Spleen (tissue), 11 donors: ENCODE data around the gene PRR7. TPM values are rescaled to one million over a fixed set of nuclear protein-coding genes. Genes with fewer than 3 reads are reported as not detected.

ENCODE experiments used
- DNase-seq: peaks from one replicate; pipeline ENCODE4 v3.0.0-alpha.2; 2020
- H3K27ac ChIP-seq, 8 donors: fragments of 200-600 bp; sonication (generic) in 7 of 8; 1 replicate in 4 of 8; 2 replicates in 4 of 8; pipeline versions ENCODE4 v1.5.0 to v1.8.0; 2016 to 2021; ENCODE audit warnings: inconsistent platforms in 4 of 8, mild to moderate bottlenecking in 4 of 8, moderate library complexity in 1 of 8
- H3K27me3 ChIP-seq, 7 donors: fragments of 200-600 bp; sonication (generic) in 6 of 7; replicated peaks in 1 of 7; 1 replicate in 4 of 7; 2 replicates in 3 of 7; pipeline versions ENCODE4 v1.5.0 to v1.8.0; 2016 to 2021; ENCODE audit warnings: inconsistent platforms in 3 of 7, mild to moderate bottlenecking in 1 of 7
- H3K36me3 ChIP-seq, 6 donors: fragments of 200-600 bp; sonication (generic) in 5 of 6; 1 replicate in 4 of 6; 2 replicates in 2 of 6; pipeline versions ENCODE4 v1.5.0 to v1.8.0; 2016 to 2021; ENCODE audit warnings: inconsistent platforms in 2 of 6
- H3K4me1 ChIP-seq, 6 donors: fragments of 200-600 bp; sonication (generic) in 5 of 6; 1 replicate in 3 of 6; 2 replicates in 3 of 6; pipeline versions ENCODE4 v1.5.0 to v1.8.0; 2016 to 2021; ENCODE audit warnings: inconsistent platforms in 3 of 6
- H3K4me3 ChIP-seq, 8 donors: fragments of 200-600 bp; sonication (generic) in 7 of 8; 1 replicate in 4 of 8; 2 replicates in 4 of 8; pipeline versions ENCODE4 v1.5.0 to v1.8.0; 2016 to 2021; ENCODE audit warnings: inconsistent platforms in 4 of 8, mild to moderate bottlenecking in 4 of 8, moderate library complexity in 2 of 8
- H3K9me3 ChIP-seq, 8 donors: fragments of 200-600 bp; sonication (generic) in 7 of 8; 1 replicate in 4 of 8; 2 replicates in 4 of 8; pipeline versions ENCODE4 v1.5.0 to v1.8.0; 2016 to 2021; ENCODE audit warnings: inconsistent platforms in 4 of 8
- POLR2A ChIP-seq, 3 donors: fragments of 450-650 bp; IDR thresholded peaks; one replicate each; pipeline ENCODE4 v1.5.1; 2017; ENCODE audit warnings: antibody characterized with exemption in 3 of 3, mild to moderate bottlenecking in 1 of 3
- POLR2AphosphoS5 ChIP-seq, 3 donors: sonication (generic); formaldehyde crosslinking; IDR thresholded peaks; one replicate each; pipeline ENCODE4 v1.5.1; 2017; ENCODE audit warnings: antibody characterized with exemption in 3 of 3
- WGBS, 5 donors: extraction: QIAGEN DNeasy Blood & Tissue Kit in 3 of 5; methylation state at CpG; one replicate each; pipeline versions ENCODE4 v1.1.5 to v1.1.7; 2013 to 2018; 5-methylcytosine and 5-hydroxymethylcytosine counted together
- intact Hi-C: fragments of 100-400 bp; cut with DNase I; formaldehyde crosslinking; loops from one replicate; pipeline ENCODE4 v1.15.0; 2023; ENCODE audit warnings: low total_unique reads
- polyA plus RNA-seq, 3 donors: library from polyadenylated mRNA; stranded (reverse); fragments of 200-250 nt; gene quantifications; one replicate each; pipeline ENCODE4 v1.2.1, GENCODE V29; 2013
- total RNA-seq, 7 donors: library from RNA; depleted of rRNA in 3 of 7; stranded (reverse); fragments of >200 nt in 3 of 7; fragmentation: NEBNext Ultra II Directional in 4 of 7; extraction: Animal tissue kit (Norgen Biotek cat#: 25700) in 4 of 7; gene quantifications; one replicate each; pipeline versions ENCODE4 v1.1.0 to v1.2.1, GENCODE V29; 2016 to 2021
- TF ChIP-seq, protein P1 (sequence below), 11 experiments: fragments of 200-600 bp in 7 of 11; fragments of 450-650 bp in 4 of 11; sonication (generic) in 4 of 11; IDR thresholded peaks in 8 of 11; conservative IDR thresholded peaks in 3 of 11; 1 replicate in 7 of 11; 2 replicates in 4 of 11; pipeline versions ENCODE4 v1.4.0 to v1.8.0; 2016 to 2021; ENCODE audit warnings: antibody characterized with exemption in 11 of 11, inconsistent platforms in 4 of 11, mild to moderate bottlenecking in 1 of 11
- donor health status: healthy with polysubstance abuse.
- donor health status: DM: no; HTN: no; CAD: no; lungs with moderate emphysema.
- donor health status: DM: no; HTN: no; CAD: no.
- donor health status: Bipolar disorder and iron deficiency.
- donor health status: healthy.
- donor health status: DM: no; HTN: no; CAD: no.
- donor health status: DM: yes; HTN: yes; CAD: no.

The PRR7 gene
- total and polyA plus RNA-seq, 10 donors = 1.7 to 5.7 (median 4.6) TPM; not detected in 1

DNA sequence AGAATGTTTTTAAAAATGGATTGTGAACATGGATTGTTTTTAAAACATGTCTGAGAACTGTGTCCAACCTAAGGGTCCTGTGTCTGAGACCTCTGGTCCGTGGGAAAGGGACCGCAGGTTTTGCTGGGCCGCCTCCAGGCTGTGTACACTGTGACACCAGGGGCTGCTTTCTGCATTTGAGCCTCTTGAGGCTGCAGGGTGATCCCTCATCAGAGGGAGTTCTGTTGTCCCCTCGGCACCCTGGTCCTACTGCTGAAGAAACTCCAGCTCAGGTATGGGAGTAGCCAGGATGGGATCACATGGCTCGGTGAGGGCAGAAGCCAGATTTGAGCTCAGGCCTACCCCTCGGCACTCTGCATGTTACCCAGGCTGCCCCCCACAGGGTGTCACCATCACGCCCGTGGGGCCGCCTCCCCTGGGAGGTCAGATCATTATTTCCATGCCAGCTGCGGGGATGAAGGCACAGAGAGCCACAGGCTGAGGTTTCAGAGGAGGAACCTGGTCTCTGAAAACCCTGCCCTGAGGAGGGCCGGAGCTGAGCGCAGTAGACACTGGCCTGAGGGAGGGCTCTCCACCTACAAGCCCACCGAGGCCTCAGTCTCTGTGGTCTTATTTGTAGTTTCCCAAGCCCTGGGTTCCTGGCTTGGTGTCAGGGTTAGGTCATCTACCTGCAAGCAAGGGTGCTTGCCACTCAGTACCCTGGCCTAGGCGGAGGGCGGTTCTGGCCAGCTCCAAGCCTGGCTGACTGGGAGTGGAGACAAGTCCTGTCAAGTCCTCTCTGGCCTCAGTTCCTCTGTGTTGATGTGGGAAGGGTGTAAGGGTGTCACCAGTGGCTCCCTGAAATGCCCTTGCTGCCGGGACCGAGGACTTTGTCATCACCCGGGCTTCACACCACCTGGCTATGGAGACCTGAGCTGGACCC lies 2.8 kb downstream of the PRR7 start:
- no peak overlapping the region for H3K4me3 ChIP-seq
- intact Hi-C loops = loop anchor here (5.0 to 10.0 kb wide), 2 partner anchors 47 to 135 kb away; partner anchors contain the start of genes MXD3 and PFN3
- H3K27ac ChIP-seq = no peak overlapping the region
- H3K4me1 ChIP-seq = peaks cover 22 to 76% (median 55%) of the 10 kb centered on the region in 6 donors
- WGBS, 5 donors = 82 to 93% (median 88%) methylated on average over 15 to 18 of the region's 18 CpGs
- peaks cover 0 to 36% (median 0%) of the 10 kb centered on the region in 7 donors for H3K27me3 ChIP-seq
- no peak for DNase-seq
- H3K36me3 ChIP-seq = no peaks in the 10 kb centered on the region
- peak; percentile 33 to 82 (median 49) for TF ChIP-seq POLR2AphosphoS5 (IDR thresholded peaks at IDR 0.05)
- TF ChIP-seq POLR2A (IDR thresholded peaks at IDR 0.05) = no peak
- no peaks in the 10 kb centered on the region for H3K9me3 ChIP-seq

DNA sequence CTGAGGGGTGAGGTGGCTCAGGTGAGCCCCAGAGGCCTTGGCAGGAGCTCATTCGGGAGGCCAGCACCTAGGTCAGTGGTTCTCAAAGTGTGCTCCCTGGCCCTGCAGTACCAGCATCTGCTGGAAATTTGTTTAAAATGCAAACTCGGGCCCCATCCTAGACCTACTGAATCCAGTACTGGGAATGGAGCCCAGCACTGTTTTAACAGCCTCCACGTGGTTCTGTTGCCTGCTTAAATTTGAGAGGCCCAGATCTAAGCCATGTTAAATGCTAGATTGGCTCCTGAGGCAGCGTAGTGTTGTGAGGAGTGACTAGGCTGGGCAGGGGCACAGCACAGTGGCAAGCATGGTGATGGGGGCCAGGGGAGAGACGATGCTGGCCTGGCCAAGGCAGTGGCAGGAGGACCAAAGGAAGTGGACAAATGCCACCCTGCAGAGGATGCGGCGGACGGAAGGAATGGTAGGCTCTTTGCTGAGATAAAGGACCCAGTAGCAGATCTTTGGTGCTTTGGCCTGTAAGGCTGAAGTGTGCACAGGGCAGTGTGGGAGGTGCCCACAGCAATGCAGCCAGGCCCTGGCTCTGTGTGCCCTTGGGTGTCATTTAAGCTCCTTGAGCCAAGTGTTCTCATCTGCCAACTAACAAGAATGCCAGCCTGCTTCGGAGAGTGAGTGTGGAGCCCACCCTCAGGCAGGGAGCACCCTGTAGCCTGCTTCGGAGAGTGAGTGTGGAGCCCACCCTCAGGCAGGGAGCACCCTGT lies 4.2 kb downstream of the PRR7 start:
- H3K27me3 ChIP-seq = peaks cover 0 to 36% (median 0%) of the 10 kb centered on the region in 7 donors
- DNase-seq = no peak
- 85 to 94% (median 93%) methylated on average over 8 to 10 of the region's 10 CpGs for WGBS, 5 donors

DNA sequence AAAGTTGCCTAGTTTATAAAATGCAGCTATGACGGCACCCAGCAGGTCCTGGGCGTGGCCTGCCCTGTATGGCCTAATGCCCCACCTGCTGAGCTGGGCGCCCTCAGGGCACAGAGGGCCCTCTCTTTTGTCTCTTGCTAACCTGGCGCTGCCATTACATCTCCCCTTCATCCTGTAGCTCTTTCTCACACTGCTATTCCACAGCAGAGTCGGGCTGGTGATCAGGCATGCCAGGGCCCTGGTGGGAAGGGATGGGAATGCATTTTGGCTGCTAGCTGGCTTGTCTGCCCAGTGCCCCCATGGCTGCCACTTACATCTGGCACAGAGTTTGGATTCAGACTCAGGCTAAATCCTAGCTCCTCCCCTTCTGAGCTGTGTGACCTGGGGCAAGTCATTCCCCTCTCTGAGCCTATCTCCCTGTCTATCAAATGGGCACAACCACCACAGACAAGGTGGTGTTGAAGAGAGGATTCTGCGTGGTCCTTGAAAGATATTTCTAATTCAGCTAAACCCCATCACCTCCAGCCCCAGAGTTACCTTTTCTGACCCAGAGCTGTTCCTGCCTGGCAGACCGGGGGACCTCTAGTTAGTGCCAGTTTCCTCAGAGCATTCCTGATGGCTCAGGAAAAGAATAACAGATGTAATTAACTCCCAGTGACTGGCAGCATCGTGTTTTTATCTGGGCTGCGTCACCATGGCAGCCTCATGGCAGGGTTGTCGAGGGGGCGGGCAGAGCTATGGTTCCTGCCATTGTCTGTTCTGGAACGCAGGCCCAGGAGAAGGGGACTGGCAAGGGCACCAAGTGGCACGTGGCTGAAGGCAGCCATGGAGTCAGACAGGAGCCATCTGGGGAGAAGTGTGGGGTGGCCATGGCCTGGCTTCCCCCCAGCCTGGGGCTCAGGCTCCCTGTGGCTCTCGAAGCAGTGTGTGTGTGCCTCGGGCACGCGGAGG lies 6.3 kb downstream of the PRR7 start:
- intact Hi-C loops = loop anchor here (5.0 to 10.0 kb wide), 2 partner anchors 51 to 138 kb away; partner anchors contain the start of genes MXD3 and PFN3
- Histone ChIP-seq H3K9me3 (no peaks in the 10 kb centered on the region), H3K27me3 (peaks cover 0 to 27% (median 0%) of the 10 kb centered on the region in 7 donors), H3K4me1 (peaks cover 15 to 73% (median 52%) of the 10 kb centered on the region in 6 donors), H3K36me3 (peaks cover 0 to 3% (median 0%) of the 10 kb centered on the region in 6 donors), H3K4me3 (no peak overlapping the region), H3K27ac (peak overlapping the region in 2 of 8 donors; percentile 90 to 91)
- peak; percentile 79 for DNase-seq
- TF ChIP-seq POLR2AphosphoS5 (IDR thresholded peaks at IDR 0.05) = peak in 1 of 3 donors; percentile 27
- TF ChIP-seq, protein P1, sequence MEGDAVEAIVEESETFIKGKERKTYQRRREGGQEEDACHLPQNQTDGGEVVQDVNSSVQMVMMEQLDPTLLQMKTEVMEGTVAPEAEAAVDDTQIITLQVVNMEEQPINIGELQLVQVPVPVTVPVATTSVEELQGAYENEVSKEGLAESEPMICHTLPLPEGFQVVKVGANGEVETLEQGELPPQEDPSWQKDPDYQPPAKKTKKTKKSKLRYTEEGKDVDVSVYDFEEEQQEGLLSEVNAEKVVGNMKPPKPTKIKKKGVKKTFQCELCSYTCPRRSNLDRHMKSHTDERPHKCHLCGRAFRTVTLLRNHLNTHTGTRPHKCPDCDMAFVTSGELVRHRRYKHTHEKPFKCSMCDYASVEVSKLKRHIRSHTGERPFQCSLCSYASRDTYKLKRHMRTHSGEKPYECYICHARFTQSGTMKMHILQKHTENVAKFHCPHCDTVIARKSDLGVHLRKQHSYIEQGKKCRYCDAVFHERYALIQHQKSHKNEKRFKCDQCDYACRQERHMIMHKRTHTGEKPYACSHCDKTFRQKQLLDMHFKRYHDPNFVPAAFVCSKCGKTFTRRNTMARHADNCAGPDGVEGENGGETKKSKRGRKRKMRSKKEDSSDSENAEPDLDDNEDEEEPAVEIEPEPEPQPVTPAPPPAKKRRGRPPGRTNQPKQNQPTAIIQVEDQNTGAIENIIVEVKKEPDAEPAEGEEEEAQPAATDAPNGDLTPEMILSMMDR (IDR thresholded peaks at IDR 0.05 in 8 of 11, conservative IDR thresholded peaks at IDR 0.05 in 3 of 11) = no peak
- TF ChIP-seq POLR2A (IDR thresholded peaks at IDR 0.05) = no peak
- WGBS, 5 donors = 84 to 90% (median 88%) methylated on average over 13 to 17 of the region's 17 CpGs

More for the DNA sequence above, 4.2 kb downstream of the PRR7 start:
- TF ChIP-seq, protein P1 (IDR thresholded peaks at IDR 0.05 in 8 of 11, conservative IDR thresholded peaks at IDR 0.05 in 3 of 11) = no peak
- peak in 2 of 3 donors; percentile 15 to 70 for TF ChIP-seq POLR2AphosphoS5 (IDR thresholded peaks at IDR 0.05)
- no peak for TF ChIP-seq POLR2A (IDR thresholded peaks at IDR 0.05)
- Histone ChIP-seq H3K9me3 (no peaks in the 10 kb centered on the region), H3K4me1 (peaks cover 19 to 74% (median 55%) of the 10 kb centered on the region in 6 donors), H3K36me3 (no peaks in the 10 kb centered on the region), H3K27ac (no peak overlapping the region), H3K4me3 (no peak overlapping the region)
- intact Hi-C loops = loop anchor here (5.0 to 10.0 kb wide), 2 partner anchors 49 to 136 kb away; partner anchors contain the start of genes MXD3 and PFN3
